Fibroblast of lung (primary cell): Measurements from ENCODE around the gene AMOTL1. TPM values are rescaled to one million over a fixed set of nuclear protein-coding genes. Genes with fewer than 3 reads are reported as not detected.

Source experiments
- DNase-seq, 2 donors: peaks; one replicate each; pipeline versions ENCODE4 v3.0.0 to v3.0.0-alpha.2; 2010; ENCODE audit warnings: low read depth in 2 of 2
- H2AFZ ChIP-seq: 2 replicates; pipeline ENCODE4 v1.5.1; 2012; ENCODE audit warnings: low read length, control low read depth, inconsistent platforms
- H3K27ac ChIP-seq: 2 replicates; pipeline ENCODE4 v1.5.1; 2011; ENCODE audit warnings: low read length, control low read depth; ENCODE audit not compliant: insufficient read depth
- H3K27me3 ChIP-seq: 2 replicates; pipeline ENCODE4 v1.5.1; 2011; ENCODE audit warnings: mild to moderate bottlenecking, low read length; ENCODE audit not compliant: control insufficient read depth, insufficient read depth
- H3K36me3 ChIP-seq: 2 replicates; pipeline ENCODE4 v1.5.1; 2011; ENCODE audit warnings: low read length; ENCODE audit not compliant: control insufficient read depth, insufficient read depth
- H3K4me1 ChIP-seq: 2 replicates; pipeline ENCODE4 v1.5.1; 2011; ENCODE audit warnings: low read length; ENCODE audit not compliant: control insufficient read depth, insufficient read depth; ENCODE audit errors: extremely low read depth
- H3K4me2 ChIP-seq: 2 replicates; pipeline ENCODE4 v1.5.1; 2011; ENCODE audit warnings: low read length, control low read depth; ENCODE audit not compliant: insufficient read depth; ENCODE audit errors: extremely low read depth
- H3K4me3 ChIP-seq, 4 experiments: fragments of 200-600 bp in 1 of 4; sonication (generic) in 1 of 4; replicated peaks in 1 of 4; 2 replicates each; pipeline ENCODE4 v1.5.1; 2011 to 2016; ENCODE audit warnings: low read length in 4 of 4, low read depth in 3 of 4, mild to moderate bottlenecking in 3 of 4, control low read depth in 2 of 4, inconsistent platforms in 1 of 4, mixed read lengths in 1 of 4; ENCODE audit not compliant: insufficient read depth in 1 of 4; ENCODE audit errors: control extremely low read depth in 1 of 4
- H3K79me2 ChIP-seq: 2 replicates; pipeline ENCODE4 v1.5.1; 2012; ENCODE audit warnings: mild to moderate bottlenecking, low read length, inconsistent platforms; ENCODE audit not compliant: control insufficient read depth, insufficient read depth
- H3K9ac ChIP-seq: 2 replicates; pipeline ENCODE4 v1.5.1; 2011; ENCODE audit warnings: mild to moderate bottlenecking, low read length, control low read depth; ENCODE audit not compliant: insufficient read depth
- H3K9me3 ChIP-seq: 2 replicates; pipeline ENCODE4 v1.5.1; 2012; ENCODE audit warnings: low read depth, low read length; ENCODE audit not compliant: control insufficient read depth, insufficient read depth
- H4K20me1 ChIP-seq: 2 replicates; pipeline ENCODE4 v1.5.1; 2011; ENCODE audit warnings: low read length; ENCODE audit not compliant: control insufficient read depth, insufficient read depth; ENCODE audit errors: extremely low read depth
- CTCF ChIP-seq, 2 donors: IDR thresholded peaks in 1 of 2; conservative IDR thresholded peaks in 1 of 2; 1 replicate in 1 of 2; 2 replicates in 1 of 2; pipeline ENCODE4 v1.5.1; 2011 to 2012; ENCODE audit warnings: low read length in 2 of 2, control low read depth in 1 of 2, inconsistent platforms in 1 of 2, low read depth in 1 of 2, mild to moderate bottlenecking in 1 of 2
- EZH2 ChIP-seq: IDR thresholded peaks from 2 replicates; pipeline ENCODE4 v1.5.1; 2012; ENCODE audit warnings: low read length, control low read depth, mild to moderate bottlenecking; ENCODE audit errors: missing control alignments
- polyA plus RNA-seq, 2 donors: library from polyadenylated mRNA; depleted of rRNA in 1 of 2; stranded (reverse) in 1 of 2; unstranded in 1 of 2; fragments of >200 nt; gene quantifications; 2 replicates each; pipeline ENCODE4 v1.2.1, GENCODE V29; 2011 to 2012; ENCODE audit warnings: missing spikeins in 1 of 2
- total RNA-seq: library from RNA; depleted of rRNA; stranded (reverse); fragments of >200 nt; gene quantifications from 2 replicates; pipeline ENCODE4 v1.2.1, GENCODE V29; 2014

Gene AMOTL1
- total and polyA plus RNA-seq, 2 donors (not counting 1 experiment from before 2014, with no cell fraction given), result 38.0 to 63.7 TPM

- Histone ChIP-seq H3K9ac (peak overlapping the region; percentile 54), H3K4me3 (peak overlapping the region; percentile 22 to 48 (median 30)), H3K4me1 (peaks cover 23% of the 10 kb centered on the region), H4K20me1 (no peaks in the 10 kb centered on the region), H3K27ac (peak overlapping the region; percentile 89), H2AFZ (no peak overlapping the region), H3K27me3 (no peaks in the 10 kb centered on the region), H3K79me2 (peaks cover 58% of the 10 kb centered on the region), H3K4me2 (peak overlapping the region; percentile 42), H3K36me3 (peaks cover 9% of the 10 kb centered on the region), H3K9me3 (no peaks in the 10 kb centered on the region)
- DNase-seq, result no peak
- no peak for TF ChIP-seq EZH2
- no peak for TF ChIP-seq CTCF (conservative IDR thresholded peaks at IDR 0.05 in 1 of 2, IDR thresholded peaks at IDR 0.05 in 1 of 2; ENCODE audit: low read depth in 1 of 2, low read length in 2 of 2)
Measured at GRCh38 chr11:94795476-94796189, 27.5 kb downstream of the AMOTL1 start.

- Histone ChIP-seq H3K27ac (peak overlapping the region; percentile 89), H2AFZ (no peak overlapping the region), H3K4me3 (peak overlapping the region in 3 of 4 experiments; percentile 22 to 48 (median 30)), H3K9ac (no peak overlapping the region), H3K9me3 (no peaks in the 10 kb centered on the region), H3K27me3 (no peaks in the 10 kb centered on the region), H3K4me1 (peaks cover 18% of the 10 kb centered on the region), H3K36me3 (peaks cover 12% of the 10 kb centered on the region), H3K4me2 (peak overlapping the region; percentile 42), H4K20me1 (no peaks in the 10 kb centered on the region), H3K79me2 (peaks cover 58% of the 10 kb centered on the region)
- TF ChIP-seq CTCF (conservative IDR thresholded peaks at IDR 0.05 in 1 of 2, IDR thresholded peaks at IDR 0.05 in 1 of 2; ENCODE audit: low read depth in 1 of 2, low read length in 2 of 2), result no peak
- TF ChIP-seq EZH2, result no peak
- no peak for DNase-seq
Measured at GRCh38 chr11:94796190-94796580, 28.0 kb downstream of the AMOTL1 start.

- Histone ChIP-seq H4K20me1 (no peaks in the 10 kb centered on the region), H3K4me1 (peaks cover 14% of the 10 kb centered on the region), H2AFZ (no peak overlapping the region), H3K79me2 (peaks cover 57% of the 10 kb centered on the region), H3K4me3 (peak overlapping the region in 1 of 4 experiments; percentile 48), H3K9me3 (no peaks in the 10 kb centered on the region), H3K9ac (no peak overlapping the region), H3K4me2 (no peak overlapping the region), H3K27me3 (no peaks in the 10 kb centered on the region), H3K36me3 (peaks cover 12% of the 10 kb centered on the region), H3K27ac (no peak overlapping the region)
- TF ChIP-seq EZH2 (no peak), CTCF (conservative IDR thresholded peaks at IDR 0.05 in 1 of 2, IDR thresholded peaks at IDR 0.05 in 1 of 2; ENCODE audit: low read depth in 1 of 2, low read length in 2 of 2) (no peak)
- DNase-seq, result peak in 1 of 2 donors; percentile 22
Measured at GRCh38 chr11:94796863-94797262, 28.7 kb downstream of the AMOTL1 start.
